Upper lobe of left lung (tissue), 4 donors: ENCODE results near the gene ATP6V1A.

Experiments
- POLR2A ChIP-seq, 4 donors: fragments of 450-650 bp; IDR thresholded peaks; one replicate each; pipeline ENCODE4 v1.5.1; 2016 to 2017; ENCODE audit warnings: antibody characterized with exemption in 4 of 4, mild to moderate bottlenecking in 2 of 4
- TF ChIP-seq, protein P1 (sequence below), 6 experiments: fragments of 450-650 bp in 4 of 6; fragments of 200-600 bp in 2 of 6; sonication (generic) in 2 of 6; IDR thresholded peaks; one replicate each; pipeline ENCODE4 v1.5.1; 2016 to 2019; ENCODE audit warnings: antibody characterized with exemption in 6 of 6

DNA sequence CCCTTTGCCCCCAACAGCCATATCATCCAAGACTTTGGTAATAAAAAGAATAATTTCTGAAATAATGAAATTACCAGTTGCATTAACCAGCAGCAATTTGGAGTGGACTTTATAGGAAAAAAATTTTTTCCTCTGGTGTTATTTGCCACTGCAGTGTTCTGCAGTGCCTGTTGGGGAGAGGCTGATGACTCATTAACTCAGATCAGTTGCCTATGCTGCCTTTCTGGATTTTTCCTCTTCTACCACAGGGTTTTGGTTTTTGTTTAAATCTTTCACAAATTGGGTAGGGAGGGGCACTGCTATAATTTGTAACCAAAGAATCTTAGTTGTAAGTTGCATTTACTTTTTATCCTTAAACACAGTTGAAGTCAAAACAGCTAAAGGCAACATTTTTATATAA lies 22.7 kb downstream of the ATP6V1A start:
- TF ChIP-seq, protein P1, sequence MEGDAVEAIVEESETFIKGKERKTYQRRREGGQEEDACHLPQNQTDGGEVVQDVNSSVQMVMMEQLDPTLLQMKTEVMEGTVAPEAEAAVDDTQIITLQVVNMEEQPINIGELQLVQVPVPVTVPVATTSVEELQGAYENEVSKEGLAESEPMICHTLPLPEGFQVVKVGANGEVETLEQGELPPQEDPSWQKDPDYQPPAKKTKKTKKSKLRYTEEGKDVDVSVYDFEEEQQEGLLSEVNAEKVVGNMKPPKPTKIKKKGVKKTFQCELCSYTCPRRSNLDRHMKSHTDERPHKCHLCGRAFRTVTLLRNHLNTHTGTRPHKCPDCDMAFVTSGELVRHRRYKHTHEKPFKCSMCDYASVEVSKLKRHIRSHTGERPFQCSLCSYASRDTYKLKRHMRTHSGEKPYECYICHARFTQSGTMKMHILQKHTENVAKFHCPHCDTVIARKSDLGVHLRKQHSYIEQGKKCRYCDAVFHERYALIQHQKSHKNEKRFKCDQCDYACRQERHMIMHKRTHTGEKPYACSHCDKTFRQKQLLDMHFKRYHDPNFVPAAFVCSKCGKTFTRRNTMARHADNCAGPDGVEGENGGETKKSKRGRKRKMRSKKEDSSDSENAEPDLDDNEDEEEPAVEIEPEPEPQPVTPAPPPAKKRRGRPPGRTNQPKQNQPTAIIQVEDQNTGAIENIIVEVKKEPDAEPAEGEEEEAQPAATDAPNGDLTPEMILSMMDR (IDR thresholded peaks at IDR 0.05): no peak
- TF ChIP-seq POLR2A (IDR thresholded peaks at IDR 0.05): no peak
